HG03066 (cell line): ENCODE measurements around the gene SCARB2.

ENCODE experiments used
- ATAC-seq: cut with Tn5 transposase; IDR thresholded peaks from one replicate; pipeline ENCODE4 v1.9.1; 2021; ENCODE audit warnings: low read depth; ENCODE audit not compliant: unreplicated experiment

Gene SCARB2

DNA sequence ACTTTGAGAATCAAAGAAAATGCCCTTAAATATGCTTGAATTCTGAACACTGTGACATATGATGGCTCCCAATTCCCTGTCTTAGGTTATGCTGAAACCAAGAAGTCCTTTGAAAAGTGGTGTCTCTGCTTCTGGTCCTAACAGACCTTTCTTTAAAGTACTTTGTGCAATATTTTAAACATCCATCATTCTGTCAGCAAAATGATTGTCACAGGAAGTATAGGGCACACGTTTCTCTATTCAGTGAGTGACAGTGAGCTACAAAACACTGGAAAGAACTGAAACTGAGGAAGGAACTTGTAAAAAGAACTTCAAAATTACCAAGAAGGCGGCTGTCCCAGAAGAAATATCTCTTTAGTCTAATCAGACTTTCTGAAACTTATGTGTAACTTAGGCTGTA is 53.3 kb downstream of the SCARB2 start:
- ATAC-seq = no peak

DNA sequence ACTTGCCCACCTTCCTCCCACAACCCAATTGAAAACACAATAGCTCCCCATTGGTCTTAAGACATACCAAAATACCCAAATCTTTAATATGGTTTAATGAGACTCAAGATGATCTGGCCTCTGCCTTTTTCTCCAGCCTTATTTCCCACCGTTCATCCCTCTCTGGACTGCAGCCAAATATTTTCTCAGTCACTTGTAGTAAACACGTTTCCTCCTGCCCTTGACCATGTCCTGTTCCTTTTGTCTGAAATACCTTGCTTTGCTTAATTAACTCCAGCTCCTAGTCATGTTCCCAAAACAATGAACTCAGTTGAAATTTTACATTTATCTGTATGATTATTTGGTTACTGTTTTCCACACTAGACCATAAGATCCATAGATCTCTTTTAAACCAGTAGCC is 57.0 kb downstream of the SCARB2 start:
- ATAC-seq = no peak

- ATAC-seq = no peak
Measured at GRCh38 chr4:76155979-76156378, 57.6 kb downstream of the SCARB2 start.

GRCh38 chr4:76153356-76153755 is 60.3 kb downstream of the SCARB2 start:
- ATAC-seq = no peak

- ATAC-seq = peak; percentile 98
Measured at GRCh38 chr4:76148142-76148865, 65.3 kb downstream of the SCARB2 start, which contains the start of gene NUP54. Gene NUP54, minus strand, starts transcription at chr4:76148397. Its CDS starts 23 bp downstream, at chr4:76148374.

DNA sequence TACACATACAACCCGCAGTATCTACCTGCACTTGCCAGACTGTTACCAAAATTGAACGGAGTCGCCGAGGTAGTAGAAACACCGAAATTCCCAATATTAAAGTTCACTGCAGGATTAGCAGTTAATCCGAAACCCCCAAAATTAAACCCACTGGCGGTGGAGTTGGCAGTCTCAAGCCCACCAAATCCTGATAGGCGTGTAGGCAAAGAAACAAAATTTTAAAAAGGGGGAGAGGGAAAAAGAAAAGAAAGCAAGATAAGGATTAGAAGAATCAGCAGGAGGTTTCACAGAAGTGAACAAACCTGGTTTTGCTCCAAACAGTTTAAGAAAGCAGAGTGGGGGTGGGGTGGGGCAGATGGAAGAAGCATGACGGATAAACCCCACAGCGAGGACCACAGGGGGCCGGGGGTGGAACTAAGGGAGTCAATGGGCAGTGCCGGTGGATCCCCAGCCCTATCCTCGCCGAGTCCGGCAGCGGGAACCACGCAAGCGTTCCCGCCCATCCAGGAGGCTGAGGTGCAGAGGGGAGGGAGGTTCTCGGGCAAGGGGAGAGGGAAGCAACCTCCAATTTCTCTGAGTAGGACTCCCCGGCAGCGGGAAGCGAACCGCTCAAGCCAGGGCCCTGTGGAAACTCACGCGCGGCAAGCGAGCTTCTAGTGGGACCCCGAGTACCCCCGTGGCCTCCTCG is 66.0 kb downstream of the SCARB2 start:
- peak; percentile 41 for ATAC-seq

GRCh38 chr4:76144546-76144945 is 69.1 kb downstream of the SCARB2 start:
- ATAC-seq = no peak

GRCh38 chr4:76141241-76141640 is 72.4 kb downstream of the SCARB2 start:
- no peak for ATAC-seq

- ATAC-seq = no peak
Measured at GRCh38 chr4:76127754-76128153, 85.9 kb downstream of the SCARB2 start.

GRCh38 chr4:76125816-76126215 is 87.8 kb downstream of the SCARB2 start:
- no peak for ATAC-seq

DNA sequence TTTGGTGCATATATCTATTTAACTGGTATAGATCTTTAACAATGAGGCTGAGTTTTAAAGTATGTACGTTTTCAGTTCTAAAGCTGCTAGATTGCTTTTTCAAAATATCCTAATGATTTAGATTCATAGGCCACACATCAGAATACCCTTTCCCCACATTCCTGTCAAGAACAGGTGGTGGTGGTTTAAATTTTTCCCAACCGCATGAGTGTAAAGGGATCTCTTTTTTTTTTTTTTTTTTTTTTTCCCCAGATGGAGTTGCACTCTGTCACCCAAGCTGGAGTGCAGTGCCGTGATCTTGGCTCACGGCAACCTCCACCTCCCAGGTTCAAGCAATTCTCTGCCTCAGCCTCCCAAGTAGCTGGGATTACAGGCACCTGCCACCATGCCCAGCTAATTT is 93.4 kb downstream of the SCARB2 start:
- no peak for ATAC-seq

- ATAC-seq = no peak
Measured at GRCh38 chr4:76117536-76117935, 96.1 kb downstream of the SCARB2 start.

GRCh38 chr4:76116821-76117220 is 96.8 kb downstream of the SCARB2 start:
- ATAC-seq = no peak
